ENCODE data around the gene HOXB4. TPM values are rescaled to one million over a fixed set of nuclear protein-coding genes. Genes with fewer than 3 reads are reported as not detected.

The HOXB4 gene
- total RNA-seq, 1 experiment from 2014 or later, result 0.04 TPM

GRCh38 chr17:48577330-48577945, 712 bp downstream of the HOXB4 start (continued):
- no peak for TF ChIP-seq CTCF (IDR thresholded peaks at IDR 0.05)
- TF ChIP-seq ZNF512 (CRISPR knock-in tag; IDR thresholded peaks at IDR 0.05; ENCODE audit: borderline replicate concordance), result no peak
- TF ChIP-seq ZNF423 (CRISPR knock-in tag; IDR thresholded peaks at IDR 0.05), result no peak
- TF ChIP-seq SP1 (CRISPR knock-in tag; conservative IDR thresholded peaks at IDR 0.05), result no peak

GRCh38 chr17:48576479-48577309, 1.5 kb downstream of the HOXB4 start:
- Mint-ChIP-seq H3K27me3 (ENCODE audit: low read depth) (peaks cover 38% of the 10 kb centered on the region; the same call in 1 of the 2 replicates), H3K9me3 (no peaks in the 10 kb centered on the region), H3K27ac (no peak overlapping the region), H3K4me3 (peak overlapping the region; percentile 43), H3K4me1 (peaks cover 40% of the 10 kb centered on the region), H3K36me3 (no peaks in the 10 kb centered on the region)
- ATAC-seq, result no peak
- TF ChIP-seq JUN (CRISPR knock-in tag; IDR thresholded peaks at IDR 0.05), result no peak
- no peak for TF ChIP-seq ATF2 (CRISPR knock-in tag; IDR thresholded peaks at IDR 0.05; ENCODE audit: borderline replicate concordance, low read depth)
- TF ChIP-seq TEAD4 (CRISPR knock-in tag; IDR thresholded peaks at IDR 0.05), result no peak
- TF ChIP-seq HMGA2 (CRISPR knock-in tag; IDR thresholded peaks at IDR 0.05), result no peak
- no peak for TF ChIP-seq ZNF425 (CRISPR knock-in tag; conservative IDR thresholded peaks at IDR 0.05)
- no peak for TF ChIP-seq HMGXB4 (CRISPR knock-in tag; IDR thresholded peaks at IDR 0.05)
- TF ChIP-seq AR (CRISPR knock-in tag; IDR thresholded peaks at IDR 0.05), result no peak
- no peak for TF ChIP-seq CBFB (CRISPR knock-in tag; IDR thresholded peaks at IDR 0.05; ENCODE audit: low read depth)
- no peak for TF ChIP-seq USF2 (CRISPR knock-in tag; IDR thresholded peaks at IDR 0.05)
- TF ChIP-seq CREM (CRISPR knock-in tag; IDR thresholded peaks at IDR 0.05), result no peak
- TF ChIP-seq TP53 (CRISPR knock-in tag; IDR thresholded peaks at IDR 0.05), result no peak
- no peak for TF ChIP-seq ETV6 (CRISPR knock-in tag; IDR thresholded peaks at IDR 0.05)
- no peak for TF ChIP-seq ZSCAN18 (CRISPR knock-in tag; IDR thresholded peaks at IDR 0.05)
- DNase-seq (ENCODE audit: low spot score), result no peak
- ChIA-PET CTCF (interaction anchor here (0.6 kb wide), 1 partner anchor 25 kb away, joined by 5 read pairs; no protein-coding TSS in a partner anchor), POLR2A (no interaction called here)
